Measurements from ENCODE around the gene PPP1R13L.

- TF ChIP-seq POLR2AphosphoS5 (IDR thresholded peaks at IDR 0.05) (no peak), CTCF (IDR thresholded peaks at IDR 0.05) (no peak)
Measured at GRCh38 chr19:45339629-45340028, 65.2 kb downstream of the PPP1R13L start.

Measured in esophagus muscularis mucosa (tissue), 3 donors.